HepG2 (cell line): ENCODE results near the gene SEC14L5. TPM values are rescaled to one million over a fixed set of nuclear protein-coding genes. Genes with fewer than 3 reads are reported as not detected.
A peak's percentile ranks its signal among the peaks of the same experiment; 100 is the strongest.

Experiments used
- ATF2 ChIP-seq: sonication (generic); formaldehyde crosslinking; IDR thresholded peaks from 2 replicates; pipeline ENCODE4 v1.4.0; 2020; ENCODE audit warnings: missing genetic modification reagents
- HNF4A ChIP-seq: sonication (generic); formaldehyde crosslinking; IDR thresholded peaks from 2 replicates; pipeline ENCODE4 v1.4.0; 2020; ENCODE audit warnings: missing genetic modification reagents
- JUNB ChIP-seq: sonication (generic); formaldehyde crosslinking; IDR thresholded peaks from 2 replicates; pipeline ENCODE4 v1.8.0; 2022; ENCODE audit warnings: missing genetic modification reagents, mild to moderate bottlenecking, borderline replicate concordance
- KDM5B ChIP-seq: sonication (generic); formaldehyde crosslinking; IDR thresholded peaks from 2 replicates; pipeline ENCODE4 v1.4.0; 2020; ENCODE audit warnings: missing genetic modification reagents, mild to moderate bottlenecking, borderline replicate concordance
- KLF15 ChIP-seq: sonication (generic); formaldehyde crosslinking; IDR thresholded peaks from 2 replicates; pipeline ENCODE4 v1.8.1; 2023; ENCODE audit warnings: borderline replicate concordance, mild to moderate bottlenecking, inconsistent platforms, missing genetic modification reagents, mixed read lengths
- LCORL ChIP-seq, 2 experiments: fragments of 450-650 bp in 1 of 2; sonication (generic) in 1 of 2; formaldehyde crosslinking in 1 of 2; IDR thresholded peaks; 2 replicates each; pipeline versions ENCODE4 v1.5.0 to v1.6.1; 2017 to 2020; ENCODE audit warnings: antibody characterized with exemption in 1 of 2, missing genetic modification reagents in 1 of 2
- NR2F1 ChIP-seq, 2 experiments: fragments of 450-650 bp in 1 of 2; formaldehyde crosslinking in 1 of 2; IDR thresholded peaks; 2 replicates each; pipeline versions ENCODE4 v1.5.0 to v1.6.1; 2016 to 2020; ENCODE audit warnings: mild to moderate bottlenecking in 1 of 2, missing compliant biosample characterization in 1 of 2, missing genetic modification reagents in 1 of 2, moderate library complexity in 1 of 2
- PAXIP1 ChIP-seq: sonication (generic); formaldehyde crosslinking; conservative IDR thresholded peaks from 2 replicates; pipeline ENCODE4 v1.4.0; 2020; ENCODE audit warnings: mild to moderate bottlenecking, missing genetic modification reagents, moderate library complexity
- SUZ12 ChIP-seq: fragments of 150-350 bp; IDR thresholded peaks from 2 replicates; pipeline ENCODE4 v1.6.1; 2014; ENCODE audit warnings: low read depth, low read length
- TBL1XR1 ChIP-seq: fragments of 150-350 bp; IDR thresholded peaks from 2 replicates; pipeline ENCODE4 v1.6.1; 2014; ENCODE audit warnings: borderline replicate concordance, low read length; ENCODE audit not compliant: partially characterized antibody
- XBP1 ChIP-seq: sonication (generic); formaldehyde crosslinking; IDR thresholded peaks from 2 replicates; pipeline ENCODE4 v1.5.0; 2020; ENCODE audit warnings: missing genetic modification reagents
- ZNF160 ChIP-seq: sonication (generic); formaldehyde crosslinking; IDR thresholded peaks from 2 replicates; pipeline ENCODE4 v1.8.0; 2022; ENCODE audit warnings: mild to moderate bottlenecking, inconsistent platforms, missing genetic modification reagents
- ZNF18 ChIP-seq: sonication (generic); formaldehyde crosslinking; IDR thresholded peaks from 2 replicates; pipeline ENCODE4 v1.8.0; 2022; ENCODE audit warnings: mild to moderate bottlenecking, missing genetic modification reagents; ENCODE audit not compliant: insufficient replicate concordance
- ZNF20 ChIP-seq: sonication (generic); formaldehyde crosslinking; IDR thresholded peaks from 2 replicates; pipeline ENCODE4 v1.4.0; 2020; ENCODE audit warnings: mild to moderate bottlenecking, moderate library complexity, missing genetic modification reagents
- ZNF512B ChIP-seq: sonication (generic); formaldehyde crosslinking; IDR thresholded peaks from 2 replicates; pipeline ENCODE4 v1.5.1; 2020; ENCODE audit warnings: missing genetic modification reagents, mild to moderate bottlenecking, borderline replicate concordance
- ZNF567 ChIP-seq: sonication (generic); formaldehyde crosslinking; IDR thresholded peaks from 2 replicates; pipeline ENCODE4 v1.8.1; 2023; ENCODE audit warnings: mild to moderate bottlenecking, missing genetic modification reagents, borderline replicate concordance
- ZNF605 ChIP-seq: sonication (generic); formaldehyde crosslinking; IDR thresholded peaks from 2 replicates; pipeline ENCODE4 v1.8.0; 2022; ENCODE audit warnings: mild to moderate bottlenecking, missing genetic modification reagents
- ZNF614 ChIP-seq: IDR thresholded peaks from 2 replicates; pipeline ENCODE4 v1.6.1; 2018; ENCODE audit warnings: missing biosample characterization, missing genetic modification reagents, inconsistent platforms, borderline replicate concordance
- polyA plus RNA-seq, 8 experiments: library from polyadenylated mRNA; depleted of rRNA in 3 of 8; stranded (reverse) in 7 of 8; unstranded in 1 of 8; fragments of >200 nt; fragmentation: Illumina TruSeq in 4 of 8; extraction: Trizol in 4 of 8; gene quantifications; 2 replicates each; pipeline versions ENCODE4 v1.2.1 to v1.2.3, GENCODE V29; 2011 to 2016; ENCODE audit warnings: low read depth in 4 of 8, missing spikeins in 1 of 8, mixed read lengths in 1 of 8; ENCODE audit not compliant: insufficient read depth in 1 of 8
- total RNA-seq, 5 experiments: library from RNA; depleted of rRNA; stranded (reverse); fragments of >200 nt; fragmentation: Illumina TruSeq; extraction: Trizol; gene quantifications; 2 replicates each; pipeline ENCODE4 v1.2.3, GENCODE V29; 2016; ENCODE audit warnings: low read depth in 1 of 5

SEC14L5 gene
- total and polyA plus RNA-seq, 2 of the 13 experiments (the other 11 are each of a cell fraction or from before 2014, with no cell fraction given) = 0.40 to 0.42 TPM

- TF ChIP-seq PAXIP1 (CRISPR knock-in tag) = peak; percentile 73
- TF ChIP-seq KLF15 (CRISPR knock-in tag) = no peak
- TF ChIP-seq HNF4A (CRISPR knock-in tag) = peak; percentile 21; the same call in 1 of the 2 replicates
- TF ChIP-seq ZNF567 (CRISPR knock-in tag) = no peak
- TF ChIP-seq KDM5B (CRISPR knock-in tag) = no peak; the same call in 1 of the 2 replicates
- no peak for TF ChIP-seq TBL1XR1
- no peak for TF ChIP-seq ZNF20 (CRISPR knock-in tag)
- peak; percentile 60; the same call in 1 of the 2 replicates for TF ChIP-seq ZNF614 (CRISPR knock-in tag)
- no peak for TF ChIP-seq XBP1
- no peak for TF ChIP-seq JUNB
- TF ChIP-seq SUZ12 = 0 out of 2 replicates have a peak, but pooled peaks have one; percentile 5
- TF ChIP-seq ZNF18 (CRISPR knock-in tag) = no peak
- TF ChIP-seq ZNF605 = peak; percentile 75
- TF ChIP-seq ATF2 (CRISPR knock-in tag) = no peak
- no peak for TF ChIP-seq LCORL (IDR thresholded peaks at IDR 0.05)
- peak; percentile 73 for TF ChIP-seq LCORL (CRISPR knock-in tag; IDR thresholded peaks at IDR 0.05)
- TF ChIP-seq ZNF160 (CRISPR knock-in tag) = no peak; the same call in 1 of the 2 replicates
- TF ChIP-seq NR2F1 (CRISPR knock-in tag; IDR thresholded peaks at IDR 0.05) = no peak; a peak in 1 of 4 replicates
- TF ChIP-seq ZNF512B = no peak
Measured at GRCh38 chr16:4936991-4937781, 20.9 kb upstream of the SEC14L5 start, which contains the start of gene PPL (continued).
